Stimulated activated CD4-positive, alpha-beta T cell treated with anti-CD3 and anti-CD28 coated beads, TNF-alpha, amount 100 ng/mL, for 1 hour (primary cell): ENCODE results near the gene BBS10.
"Not testable (repeated sequence)": the region's sequence is repeated elsewhere in the genome, so short reads cannot be mapped to it uniquely, and the experiment has no call there.

Source experiments
- DNase-seq, 3 donors: peaks; one replicate each; pipeline ENCODE4 v3.0.0-alpha.2; 2020; ENCODE audit warnings: low read depth in 3 of 3, low spot score in 1 of 3

BBS10 gene

DNA sequence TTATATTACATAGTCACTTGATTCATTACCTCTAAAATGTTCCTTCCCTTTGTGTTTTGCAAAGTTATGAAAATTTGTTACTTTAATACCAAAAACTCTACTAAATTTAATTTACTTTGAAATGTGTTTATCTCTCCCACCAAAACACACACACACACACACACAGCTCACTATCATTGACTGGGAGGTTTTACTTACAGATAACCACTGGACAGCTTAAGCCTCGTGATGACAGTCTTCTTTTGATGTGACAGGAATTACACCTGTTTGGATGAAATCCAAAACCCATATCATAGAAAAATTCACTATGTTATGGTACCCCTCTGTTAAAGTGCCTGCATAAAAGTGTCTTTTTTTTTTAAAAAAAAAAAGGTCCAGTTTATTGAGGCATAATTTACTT is 15.6 kb downstream of the BBS10 start:
- DNase-seq, result no peak

DNA sequence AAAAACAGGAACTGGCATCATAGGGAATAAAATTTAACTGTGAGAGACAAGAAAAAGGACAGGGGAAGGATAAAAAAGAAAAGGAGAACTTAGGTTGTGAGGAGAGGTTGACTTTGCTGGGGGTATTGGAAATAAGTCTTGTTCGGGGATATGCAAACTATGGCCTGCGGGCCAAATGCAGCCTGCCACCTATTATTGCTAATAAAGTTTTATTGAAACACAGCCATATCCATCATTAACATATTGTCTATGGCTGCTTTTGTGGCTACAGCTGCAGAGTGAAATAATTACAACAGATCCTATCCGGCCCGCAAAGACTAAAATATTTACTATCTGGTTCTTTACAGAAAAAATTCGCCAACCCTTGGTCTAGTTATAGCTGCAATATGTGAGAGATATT is 18.6 kb downstream of the BBS10 start:
- no peak for DNase-seq

- DNase-seq, result no peak
These were observed 19.1 kb downstream of the BBS10 start for GRCh38 chr12:76329159-76329558.

DNA sequence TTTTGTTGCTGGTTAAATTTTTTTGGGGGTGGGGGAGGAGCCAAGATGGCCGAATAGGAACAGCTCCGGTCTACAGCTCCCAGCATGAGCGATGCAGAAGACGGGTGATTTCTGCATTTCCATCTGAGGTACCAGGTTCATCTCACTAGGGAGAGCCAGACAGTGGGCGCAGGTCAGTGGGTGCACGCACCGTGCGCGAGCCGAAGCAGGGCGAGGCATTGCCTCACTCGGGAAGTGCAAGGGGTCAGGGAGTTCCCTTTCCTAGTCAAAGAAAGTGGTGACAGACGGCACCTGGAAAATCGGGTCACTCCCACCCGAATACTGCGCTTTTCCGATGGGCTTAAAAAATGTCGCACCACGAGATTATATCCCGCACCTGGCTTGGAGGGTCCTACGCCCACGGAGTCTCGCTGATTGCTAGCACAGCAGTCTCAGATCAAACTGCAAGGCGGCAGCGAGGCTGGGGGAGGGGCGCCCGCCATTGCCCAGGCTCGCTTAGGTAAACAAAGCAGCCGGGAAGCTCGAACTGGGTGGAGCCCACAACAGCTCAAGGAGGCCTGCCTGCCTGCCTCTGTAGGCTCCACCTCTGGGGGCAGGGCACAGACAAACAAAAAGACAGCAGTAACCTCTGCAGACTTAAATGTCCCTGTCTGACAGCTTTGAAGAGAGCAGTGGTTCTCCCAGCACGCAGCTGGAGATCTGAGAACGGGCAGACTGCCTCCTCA is 28.5 kb downstream of the BBS10 start:
- not testable (repeated sequence) for DNase-seq

- DNase-seq, result no peak
These were observed 29.2 kb downstream of the BBS10 start for GRCh38 chr12:76318773-76319594.

DNA sequence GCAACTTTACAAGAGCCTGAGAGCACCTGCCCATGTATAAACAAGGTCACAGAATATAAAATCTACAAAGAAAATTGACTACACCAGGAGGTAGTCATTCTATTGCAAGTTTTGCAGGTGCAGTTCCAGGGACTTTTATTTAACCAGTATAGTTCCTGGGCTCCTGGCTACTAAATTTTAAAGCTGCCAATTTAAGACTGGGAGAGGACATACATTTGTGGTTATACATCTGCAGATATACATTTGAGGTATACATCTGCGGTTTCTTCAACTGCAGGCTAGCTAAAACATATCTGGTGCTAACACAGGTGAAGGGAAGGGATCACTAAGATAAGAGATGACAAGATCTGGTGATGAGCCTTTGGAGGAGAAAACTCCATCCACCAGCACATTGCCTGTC is 30.2 kb downstream of the BBS10 start:
- no peak for DNase-seq

DNA sequence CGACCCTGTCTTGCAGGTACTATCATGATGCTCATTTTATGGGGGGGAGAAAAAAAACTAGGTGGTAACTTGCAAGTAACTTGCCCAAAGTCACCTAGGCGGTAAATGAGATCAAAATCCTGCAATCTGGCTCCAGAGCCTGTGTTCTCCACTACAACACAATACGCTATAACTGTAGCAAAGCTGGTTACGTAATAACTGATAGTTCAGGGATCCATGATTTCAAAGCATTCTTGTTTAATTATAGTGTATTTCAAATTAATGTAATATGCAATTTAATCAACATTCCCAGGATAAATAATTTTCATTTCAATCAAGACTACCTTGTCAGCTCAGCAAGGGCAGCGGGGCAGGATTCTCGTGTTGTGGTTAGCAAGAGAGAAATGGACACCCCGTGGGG is 31.7 kb downstream of the BBS10 start:
- DNase-seq, result no peak

DNA sequence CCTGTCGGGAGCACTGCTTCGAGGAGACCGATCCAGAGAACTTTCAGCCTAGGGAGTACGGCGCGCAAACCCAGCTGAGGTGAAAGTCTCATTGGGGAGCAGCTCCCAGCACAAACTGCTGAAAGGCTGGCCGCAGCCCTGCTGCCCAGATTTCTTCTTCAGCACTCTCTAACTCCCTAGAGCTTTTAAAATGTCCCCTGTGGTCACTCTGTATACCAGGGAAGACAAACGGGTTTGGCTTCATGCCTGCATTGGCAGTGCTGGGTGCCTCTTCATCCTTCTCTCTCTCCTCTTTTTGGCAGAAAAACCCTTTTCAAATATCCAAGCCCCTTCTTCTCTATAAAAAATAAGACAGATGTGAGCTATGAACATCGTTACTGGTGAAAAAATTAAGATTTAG is 34.9 kb downstream of the BBS10 start:
- no peak for DNase-seq

GRCh38 chr12:76312315-76312714 is 35.9 kb downstream of the BBS10 start:
- no peak for DNase-seq

GRCh38 chr12:76311796-76312195 is 36.4 kb downstream of the BBS10 start:
- no peak for DNase-seq

DNA sequence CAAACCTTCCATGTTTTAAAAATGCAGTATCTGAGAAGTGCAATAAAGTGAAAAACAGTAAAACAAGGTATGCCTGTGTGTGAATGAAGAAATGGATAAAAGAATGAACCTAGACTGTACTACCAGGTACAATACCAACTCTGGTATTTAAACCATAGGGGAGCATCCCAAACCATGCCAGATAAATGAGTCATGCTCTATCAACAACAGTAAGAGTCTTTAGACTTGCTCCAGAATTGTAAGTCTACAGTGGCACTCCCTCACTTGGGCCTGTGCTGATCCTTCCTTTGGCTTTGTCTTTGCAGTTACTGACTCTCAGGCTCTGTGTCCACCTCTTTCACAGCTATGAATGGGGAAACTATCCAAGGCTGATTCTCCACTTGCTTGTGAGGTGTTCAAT is 38.1 kb downstream of the BBS10 start:
- DNase-seq, result no peak

- DNase-seq, result no peak
These were observed 39.3 kb downstream of the BBS10 start for GRCh38 chr12:76308866-76309265.

DNA sequence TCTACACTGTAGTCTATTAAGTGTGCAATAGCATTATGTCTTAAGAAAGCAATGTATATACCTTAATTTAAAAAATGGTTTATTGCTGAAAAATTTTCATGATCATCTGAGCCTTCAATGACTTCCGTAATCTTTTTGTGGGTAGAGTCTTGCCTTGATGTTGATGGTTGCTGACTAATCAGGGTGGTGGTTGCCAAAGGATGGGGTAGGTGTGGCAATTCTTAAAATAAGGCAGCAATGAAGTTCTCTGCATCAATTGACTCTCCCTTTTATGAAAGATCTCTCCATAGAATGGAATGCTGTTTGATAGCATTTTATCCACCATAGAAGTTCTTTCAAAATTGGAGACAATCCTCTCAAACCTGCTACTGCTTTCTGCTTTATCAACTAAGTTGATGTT is 41.1 kb downstream of the BBS10 start:
- no peak for DNase-seq

GRCh38 chr12:76303989-76304460 is 44.2 kb downstream of the BBS10 start:
- no peak for DNase-seq

DNA sequence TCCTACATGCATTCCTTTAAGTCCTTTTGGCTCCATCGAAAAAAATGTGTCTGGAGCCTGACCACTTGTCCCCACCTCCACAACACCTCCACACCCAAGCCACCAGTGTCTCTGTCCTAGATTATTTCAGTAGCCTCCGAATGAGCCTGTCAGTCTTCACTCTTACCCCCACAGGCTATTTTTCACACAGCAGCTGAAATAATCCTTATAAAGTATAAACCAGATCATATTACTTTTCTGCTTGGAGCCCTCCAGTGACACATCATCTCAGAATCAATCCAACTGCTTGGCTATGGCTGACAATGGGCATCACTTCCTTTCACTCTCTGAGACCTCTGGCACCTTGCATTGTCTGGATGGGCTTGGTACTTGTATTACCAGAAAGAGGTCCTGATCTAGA is 44.9 kb downstream of the BBS10 start:
- DNase-seq, result no peak

GRCh38 chr12:76300297-76300665 is 47.9 kb downstream of the BBS10 start:
- DNase-seq, result no peak

DNA sequence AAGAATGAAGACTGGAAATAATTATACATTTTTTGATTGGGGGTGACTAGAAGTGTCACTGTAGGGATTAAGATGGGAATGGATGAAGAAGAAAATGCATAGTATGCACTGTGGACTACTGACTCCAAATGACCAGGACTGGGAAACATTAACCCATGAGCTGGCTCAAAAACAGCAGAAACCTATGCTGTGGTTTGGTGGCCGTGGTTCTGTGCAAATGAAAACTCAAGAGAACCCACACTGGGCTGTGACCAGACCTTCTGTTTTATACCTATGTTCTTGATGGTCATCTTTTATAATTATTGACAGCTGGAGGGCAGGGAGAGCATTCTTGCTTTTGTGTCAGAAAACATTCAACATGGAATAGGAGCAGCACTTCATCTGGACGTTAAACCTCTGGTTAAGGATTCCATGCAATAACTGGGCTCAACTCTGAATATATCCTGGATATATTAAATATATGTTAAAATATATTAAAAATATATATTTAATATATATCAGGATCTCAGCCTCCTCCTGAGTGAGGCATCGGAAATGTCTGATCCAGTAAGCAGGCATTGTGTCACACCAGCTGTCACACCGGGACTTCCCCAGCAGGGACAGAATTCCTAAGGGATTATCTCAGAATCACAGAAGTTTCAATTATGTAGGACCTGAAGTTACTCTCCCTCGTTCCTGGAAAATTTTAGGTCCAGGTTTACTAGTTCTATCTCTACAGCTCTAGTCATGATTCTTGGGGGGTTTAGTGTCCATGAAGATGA is 48.5 kb downstream of the BBS10 start:
- DNase-seq, result no peak
